Left renal pelvis (tissue), 4 donors: ENCODE measurements around the gene ROGDI. TPM values are rescaled to one million over a fixed set of nuclear protein-coding genes. Genes with fewer than 3 reads are reported as not detected.

Source experiments
- DNase-seq, 4 donors: peaks; one replicate each; pipeline ENCODE4 v3.0.0-alpha.2; 2013; ENCODE audit warnings: low read depth in 4 of 4, low spot score in 3 of 4
- polyA plus RNA-seq, 4 donors: library from polyadenylated mRNA; unstranded; fragments of 120-200 nt; gene quantifications; one replicate each; pipeline ENCODE4 v1.2.1, GENCODE V29; 2013; ENCODE audit not compliant: insufficient read length in 4 of 4

ROGDI gene
- polyA plus RNA-seq, 4 donors = 33.8 to 46.5 (median 37.3) TPM

GRCh38 chr16:4769306-4769638 is 33.2 kb downstream of the ROGDI start:
- DNase-seq = no peak

DNA sequence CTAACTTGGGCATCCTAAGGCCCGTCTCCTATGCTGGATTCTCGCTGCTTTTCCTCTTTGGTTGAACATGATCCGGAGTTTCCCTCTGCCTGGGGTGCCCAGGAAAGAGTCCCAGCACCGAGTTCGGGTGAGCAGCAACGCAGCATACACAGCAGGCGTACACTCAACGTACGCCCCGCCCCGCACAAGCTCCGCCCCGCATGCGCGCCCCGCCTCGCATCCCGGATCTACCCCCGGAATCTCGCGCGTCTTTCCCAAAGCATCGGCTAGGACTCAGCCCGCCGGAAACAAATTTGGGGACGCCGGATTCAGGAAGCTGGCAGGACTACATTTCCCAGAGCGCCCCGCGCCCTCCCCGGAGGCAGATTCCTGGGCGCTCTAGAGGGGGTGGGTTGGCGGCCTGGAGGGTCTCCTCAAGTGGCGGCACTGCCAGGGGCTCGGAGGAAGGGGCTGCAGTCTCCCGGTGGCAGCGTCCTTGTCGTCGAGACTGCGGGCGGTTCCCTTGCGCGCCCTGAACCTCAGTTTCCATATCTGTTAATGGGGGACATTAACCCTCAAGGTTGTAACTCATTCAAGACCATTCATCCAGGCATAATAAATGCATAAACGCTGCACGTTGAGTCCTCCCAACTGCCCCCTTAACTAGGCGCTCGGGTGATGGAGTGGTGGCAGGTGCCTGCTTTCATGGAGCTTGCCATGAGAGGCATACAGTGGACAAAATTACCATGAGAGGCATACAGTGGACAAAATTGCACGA is 33.7 kb downstream of the ROGDI start:
- peak; percentile 84 to 94 (median 90) for DNase-seq

GRCh38 chr16:4767872-4768548 is 34.4 kb downstream of the ROGDI start:
- DNase-seq = no peak

- DNase-seq = peak; percentile 86 to 90 (median 88)
Observed at GRCh38 chr16:4766875-4767628, 35.4 kb downstream of the ROGDI start, which contains the start of gene ZNF500. Gene ZNF500 (minus strand): TSS chr16:4767162. CDS start chr16:4765978, 1,184 bp downstream.

GRCh38 chr16:4765511-4766474 is 36.6 kb downstream of the ROGDI start:
- DNase-seq = no peak

DNA sequence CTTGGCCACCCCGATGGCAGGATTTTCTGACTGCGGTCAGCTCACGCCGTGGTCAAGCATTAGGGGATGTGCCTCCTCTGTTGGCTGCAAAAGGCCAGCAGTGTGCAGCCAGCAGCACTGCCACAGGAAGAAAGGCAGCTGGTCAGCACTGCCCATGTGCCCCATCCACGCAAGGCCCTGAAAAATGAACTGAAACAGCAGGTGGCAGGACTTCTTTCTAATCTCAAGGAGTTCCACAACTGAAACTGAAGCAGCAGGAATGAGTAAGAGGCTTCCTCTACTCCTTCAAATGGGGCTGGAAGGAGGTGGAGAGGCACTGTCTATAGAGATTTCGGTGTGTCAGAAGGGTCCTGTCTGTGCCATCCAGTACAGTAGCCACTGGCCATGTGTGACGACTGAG is 38.6 kb downstream of the ROGDI start:
- DNase-seq = no peak

DNA sequence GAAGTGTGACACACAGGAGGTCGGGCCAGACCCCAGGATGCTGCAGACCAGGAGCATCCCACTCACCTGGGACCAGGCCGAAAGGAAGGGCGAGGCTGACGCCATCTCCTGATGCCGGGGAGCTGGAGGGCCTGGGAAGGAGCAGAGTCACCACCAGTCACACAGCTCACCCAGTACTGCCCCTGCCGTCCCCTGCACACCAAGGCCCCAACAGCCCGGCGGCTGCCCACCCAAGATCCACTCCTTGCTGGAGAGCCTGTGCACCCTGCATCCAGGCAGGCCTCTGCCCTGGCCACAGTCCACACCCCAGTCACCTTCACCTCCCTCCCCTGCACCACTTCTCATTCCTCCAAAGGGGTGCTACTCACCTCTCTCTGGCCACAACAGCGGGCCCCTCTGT is 40.2 kb downstream of the ROGDI start:
- DNase-seq = no peak

GRCh38 chr16:4760221-4760910 is 42.1 kb downstream of the ROGDI start:
- no peak for DNase-seq

DNA sequence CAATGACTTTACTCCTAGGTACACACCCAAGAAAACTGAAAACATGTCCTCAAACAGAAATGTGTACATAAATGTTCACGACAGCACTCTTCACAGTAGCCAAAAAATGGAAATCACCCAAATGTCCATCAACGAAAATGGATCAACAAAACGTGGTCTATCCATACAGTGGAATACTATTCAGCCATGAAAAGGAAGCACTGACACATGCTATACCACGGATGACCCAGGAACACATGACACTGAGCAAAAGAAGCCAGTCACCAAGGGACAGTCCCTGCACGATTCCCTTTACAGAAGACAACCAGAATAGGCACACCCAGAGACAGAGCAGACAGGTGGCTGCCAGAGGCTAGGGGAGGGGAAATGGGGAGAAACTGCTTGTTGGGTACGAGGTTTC is 46.7 kb downstream of the ROGDI start:
- DNase-seq = no peak

- no peak for DNase-seq
Observed at GRCh38 chr16:4754865-4755264, 47.6 kb downstream of the ROGDI start.

GRCh38 chr16:4753227-4753626 is 49.2 kb downstream of the ROGDI start:
- DNase-seq = no peak

DNA sequence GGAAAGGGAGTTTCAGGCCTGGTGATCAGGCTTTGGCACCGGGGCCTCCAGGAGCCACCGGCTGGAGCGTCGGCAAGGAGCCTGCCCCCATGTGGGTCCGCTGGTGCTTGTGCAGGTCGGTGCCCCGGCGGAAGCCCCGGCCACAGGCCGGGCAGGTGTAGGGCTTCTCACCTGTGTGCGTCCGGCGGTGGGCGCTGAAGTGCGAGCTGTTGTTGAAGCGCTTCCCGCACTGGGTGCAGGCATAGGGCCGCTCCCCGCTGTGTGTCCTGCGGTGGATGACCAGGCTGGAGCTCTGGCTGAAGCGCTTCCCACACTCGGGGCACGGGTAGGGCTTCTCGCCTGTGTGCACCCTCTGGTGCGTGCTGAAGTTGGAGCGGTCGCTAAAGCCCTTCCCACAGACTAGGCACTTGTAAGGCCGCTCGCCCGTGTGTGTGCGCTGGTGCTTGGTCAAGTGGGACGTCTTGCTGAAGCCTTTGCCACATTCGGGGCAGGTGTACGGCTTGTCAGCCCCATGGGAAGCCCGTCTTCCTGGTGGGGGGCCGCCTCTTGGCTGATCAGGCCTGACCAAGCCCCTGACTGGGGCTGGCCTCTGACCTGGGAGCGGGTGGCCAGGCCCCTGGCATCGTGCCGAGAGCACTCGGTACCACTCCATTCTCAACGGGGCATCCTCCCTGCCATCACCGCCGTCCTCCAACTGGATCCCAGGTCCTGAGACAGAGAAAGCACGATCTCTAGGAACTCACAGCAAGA is 49.9 kb downstream of the ROGDI start:
- no peak for DNase-seq

DNA sequence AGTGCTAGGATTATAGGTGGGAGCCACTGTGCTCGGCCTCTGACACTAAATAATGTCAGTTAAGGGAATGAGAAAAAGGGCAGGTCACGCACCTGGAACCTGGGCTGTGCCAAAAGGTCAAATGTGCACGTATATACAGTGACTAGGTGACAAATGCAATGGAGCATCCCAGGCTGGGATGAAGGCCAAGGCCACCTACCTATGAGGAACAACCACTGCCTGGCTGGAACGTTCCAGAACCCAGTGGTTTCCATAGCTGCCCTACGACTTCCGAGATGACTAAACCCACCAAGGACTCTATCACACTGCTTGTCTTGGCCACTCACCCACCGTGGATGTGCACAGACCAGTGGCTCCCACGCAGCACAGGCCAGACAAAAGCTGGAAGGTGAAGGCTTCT is 51.5 kb downstream of the ROGDI start:
- no peak for DNase-seq

DNA sequence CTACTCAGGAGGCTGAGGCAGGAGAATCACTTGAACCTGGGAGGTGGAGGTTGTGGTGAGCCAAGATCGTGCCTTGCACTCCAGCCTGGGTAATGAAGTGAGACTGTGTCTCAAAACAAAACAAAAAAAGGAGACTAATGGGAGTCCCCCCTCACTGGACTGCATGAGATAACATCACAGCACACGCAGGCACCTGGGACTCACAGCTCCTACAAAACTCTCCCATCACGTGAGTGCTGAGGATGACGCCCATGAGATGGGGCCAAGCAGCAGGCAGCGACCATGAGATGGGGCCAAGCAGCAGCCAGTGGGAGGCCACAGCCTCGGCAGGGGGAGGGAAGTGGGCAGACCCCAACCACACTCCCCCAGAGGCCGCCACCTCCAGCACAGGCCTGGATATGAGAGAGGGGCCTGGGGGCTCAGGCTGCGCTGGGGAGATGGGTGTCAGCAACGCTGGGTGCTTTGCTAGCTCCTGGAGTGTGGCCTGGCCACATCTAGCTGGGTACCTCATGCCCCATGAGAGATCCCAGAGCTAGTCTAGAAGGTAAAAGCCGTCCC is 52.7 kb downstream of the ROGDI start:
- no peak for DNase-seq

- no peak for DNase-seq
Observed at GRCh38 chr16:4748682-4749411, 53.6 kb downstream of the ROGDI start.

DNA sequence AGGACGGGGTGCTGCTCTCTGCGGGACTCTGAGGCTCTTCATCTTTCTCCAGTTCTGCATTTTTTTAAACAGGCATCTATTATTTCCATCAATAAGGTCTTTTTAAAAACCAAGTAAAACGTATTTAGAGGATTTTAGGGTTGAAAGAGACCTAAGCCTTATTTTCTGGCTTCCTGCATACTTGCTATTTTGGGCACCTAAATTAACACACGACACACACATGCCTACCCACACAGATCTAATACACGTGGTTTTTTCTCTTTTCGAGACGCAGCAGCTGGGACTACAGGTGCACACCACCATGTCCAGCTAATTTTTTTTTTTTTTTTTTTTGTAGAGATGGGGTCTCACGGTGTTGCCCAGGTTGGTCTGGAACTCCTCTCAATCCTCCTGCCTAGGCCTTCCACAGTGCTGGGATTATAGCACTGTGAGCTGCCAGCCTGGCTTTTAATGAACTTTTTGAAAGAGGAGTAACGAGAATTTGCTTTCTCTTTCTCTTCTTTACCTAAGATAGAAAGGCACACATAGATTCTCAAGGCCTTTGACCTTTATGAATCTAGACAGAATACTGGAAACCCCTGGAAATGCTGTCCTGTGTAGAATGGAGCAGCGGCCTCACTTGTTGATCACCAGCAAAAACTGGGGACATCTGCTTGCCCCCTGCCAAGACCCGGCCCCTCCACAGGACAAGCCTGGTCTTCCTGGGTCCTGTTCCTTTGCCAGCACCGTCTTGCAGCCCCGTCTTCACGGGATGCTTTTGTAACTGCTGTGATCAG is 54.3 kb downstream of the ROGDI start:
- DNase-seq = no peak

- no peak for DNase-seq
Observed at GRCh38 chr16:4746991-4747574, 55.4 kb downstream of the ROGDI start.
